Neural crest cell (in vitro differentiated cells): ENCODE data around the gene OR52J3. TPM values are rescaled to one million over a fixed set of nuclear protein-coding genes. Genes with fewer than 3 reads are reported as not detected.

Source experiments
- DNase-seq: peaks from one replicate; pipeline ENCODE4 v3.0.0; 2021; ENCODE audit warnings: low read depth, mixed read lengths, low spot score
- H3K27ac Mint-ChIP-seq: one replicate; pipeline ENCODE4 v1.8.0; 2021; ENCODE audit warnings: mild to moderate bottlenecking, mixed read lengths; ENCODE audit not compliant: unreplicated experiment
- H3K27me3 Mint-ChIP-seq: 2 replicates; pipeline ENCODE4 v1.8.0; 2021; ENCODE audit warnings: low read depth, mild to moderate bottlenecking, mixed read lengths
- H3K36me3 Mint-ChIP-seq: 2 replicates; pipeline ENCODE4 v1.8.0; 2021; ENCODE audit warnings: low read depth, mild to moderate bottlenecking, mixed read lengths
- H3K4me1 Mint-ChIP-seq: 2 replicates; pipeline ENCODE4 v1.8.0; 2021; ENCODE audit warnings: mixed read lengths
- H3K4me3 Mint-ChIP-seq: one replicate; pipeline ENCODE4 v1.8.0; 2021; ENCODE audit warnings: mild to moderate bottlenecking, mixed read lengths
- H3K9me3 Mint-ChIP-seq: 2 replicates; pipeline ENCODE4 v1.8.0; 2021; ENCODE audit warnings: mixed read lengths
- long read RNA-seq: library from polyadenylated mRNA; unstranded; transcript quantifications from one replicate; pipeline ENCODE4 v2.0.0, GENCODE V29; 2020
- total RNA-seq: library from RNA; stranded (reverse); gene quantifications from 2 replicates; pipeline ENCODE4 v1.2.1, GENCODE V29; 2021
- TF ChIP-seq, protein P1 (sequence below): fragments of 200-600 bp; sonication (generic); conservative IDR thresholded peaks from 2 replicates; pipeline ENCODE4 v1.5.0; 2021; ENCODE audit warnings: antibody characterized with exemption, mild to moderate bottlenecking

The OR52J3 gene
- not detected in 2 replicates for total RNA-seq
- long read RNA-seq: 0 reads

GRCh38 chr11:5046226-5046625, at the start of gene OR52J3:
Gene OR52J3 (plus strand): TSS chr11:5046526. CDS start chr11:5046526, 0 bp downstream.
- peaks cover 8% of the 10 kb centered on the region for H3K27me3 Mint-ChIP-seq
- H3K4me1 Mint-ChIP-seq: no peaks in the 10 kb centered on the region
- no peak within 1 kb of the TSS for H3K4me3 Mint-ChIP-seq
- no peaks in the 10 kb centered on the region for H3K9me3 Mint-ChIP-seq
- TF ChIP-seq, protein P1, sequence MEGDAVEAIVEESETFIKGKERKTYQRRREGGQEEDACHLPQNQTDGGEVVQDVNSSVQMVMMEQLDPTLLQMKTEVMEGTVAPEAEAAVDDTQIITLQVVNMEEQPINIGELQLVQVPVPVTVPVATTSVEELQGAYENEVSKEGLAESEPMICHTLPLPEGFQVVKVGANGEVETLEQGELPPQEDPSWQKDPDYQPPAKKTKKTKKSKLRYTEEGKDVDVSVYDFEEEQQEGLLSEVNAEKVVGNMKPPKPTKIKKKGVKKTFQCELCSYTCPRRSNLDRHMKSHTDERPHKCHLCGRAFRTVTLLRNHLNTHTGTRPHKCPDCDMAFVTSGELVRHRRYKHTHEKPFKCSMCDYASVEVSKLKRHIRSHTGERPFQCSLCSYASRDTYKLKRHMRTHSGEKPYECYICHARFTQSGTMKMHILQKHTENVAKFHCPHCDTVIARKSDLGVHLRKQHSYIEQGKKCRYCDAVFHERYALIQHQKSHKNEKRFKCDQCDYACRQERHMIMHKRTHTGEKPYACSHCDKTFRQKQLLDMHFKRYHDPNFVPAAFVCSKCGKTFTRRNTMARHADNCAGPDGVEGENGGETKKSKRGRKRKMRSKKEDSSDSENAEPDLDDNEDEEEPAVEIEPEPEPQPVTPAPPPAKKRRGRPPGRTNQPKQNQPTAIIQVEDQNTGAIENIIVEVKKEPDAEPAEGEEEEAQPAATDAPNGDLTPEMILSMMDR: no peak
- no peaks in the 10 kb centered on the region for H3K36me3 Mint-ChIP-seq
- DNase-seq: no peak
- H3K27ac Mint-ChIP-seq: no peak within 1 kb of the TSS

GRCh38 chr11:5004424-5005274, 41.7 kb upstream of the OR52J3 start:
- TF ChIP-seq, protein P1: peak; percentile 82
- Mint-ChIP-seq H3K27me3 (peaks cover 38% of the 10 kb centered on the region), H3K4me1 (no peaks in the 10 kb centered on the region), H3K4me3 (no peak overlapping the region), H3K27ac (no peak overlapping the region), H3K9me3 (no peaks in the 10 kb centered on the region), H3K36me3 (no peaks in the 10 kb centered on the region)
- DNase-seq: peak; percentile 53

DNA sequence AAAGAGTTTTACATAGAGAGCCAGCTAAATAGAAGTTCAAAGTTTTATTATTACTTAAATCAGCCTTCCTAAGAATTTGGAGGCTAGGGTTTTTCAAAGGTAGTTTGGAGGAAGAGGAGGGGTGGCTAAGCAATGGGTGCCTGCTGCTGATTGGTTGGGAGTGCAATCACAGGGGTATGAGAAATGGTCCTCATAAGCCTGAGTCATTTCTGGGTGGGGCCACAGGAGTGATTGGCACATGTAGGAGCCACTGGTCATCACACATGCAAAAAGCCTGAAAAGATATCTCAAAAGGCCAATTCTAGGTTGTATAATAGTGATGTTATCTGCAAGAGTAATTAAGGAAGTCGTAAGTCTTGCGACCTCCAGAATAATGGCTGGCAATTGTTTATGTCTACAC, 38.8 kb upstream of the OR52J3 start:
- Mint-ChIP-seq H3K27me3 (peaks cover 33% of the 10 kb centered on the region), H3K4me1 (no peaks in the 10 kb centered on the region), H3K4me3 (no peak overlapping the region), H3K9me3 (no peaks in the 10 kb centered on the region), H3K27ac (no peak overlapping the region), H3K36me3 (no peaks in the 10 kb centered on the region)
- TF ChIP-seq, protein P1: no peak
- DNase-seq: no peak

DNA sequence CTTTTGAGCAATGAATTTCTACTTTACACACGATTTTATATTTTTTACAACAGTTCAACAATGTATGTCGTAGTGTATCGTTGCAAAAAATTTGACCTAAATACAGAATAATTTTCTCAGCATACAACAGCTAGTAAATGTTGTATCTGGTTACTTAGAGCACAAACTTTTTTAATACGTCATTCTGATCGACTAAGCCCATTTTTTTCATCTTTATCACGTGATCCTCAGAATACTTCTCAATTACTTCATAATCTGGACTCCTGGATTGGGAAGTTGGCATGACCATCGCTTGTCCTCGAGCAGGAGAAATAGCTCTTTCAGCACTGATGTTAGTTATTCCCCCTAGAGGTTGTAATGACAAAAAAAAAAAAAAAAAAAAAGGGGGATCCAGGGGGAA, 35.1 kb upstream of the OR52J3 start:
- peaks cover 19% of the 10 kb centered on the region for H3K27me3 Mint-ChIP-seq
- no peak overlapping the region for H3K27ac Mint-ChIP-seq
- DNase-seq: no peak
- no peaks in the 10 kb centered on the region for H3K4me1 Mint-ChIP-seq
- TF ChIP-seq, protein P1: no peak
- H3K9me3 Mint-ChIP-seq: peaks cover 5% of the 10 kb centered on the region
- H3K4me3 Mint-ChIP-seq: no peak overlapping the region
- no peaks in the 10 kb centered on the region for H3K36me3 Mint-ChIP-seq

DNA sequence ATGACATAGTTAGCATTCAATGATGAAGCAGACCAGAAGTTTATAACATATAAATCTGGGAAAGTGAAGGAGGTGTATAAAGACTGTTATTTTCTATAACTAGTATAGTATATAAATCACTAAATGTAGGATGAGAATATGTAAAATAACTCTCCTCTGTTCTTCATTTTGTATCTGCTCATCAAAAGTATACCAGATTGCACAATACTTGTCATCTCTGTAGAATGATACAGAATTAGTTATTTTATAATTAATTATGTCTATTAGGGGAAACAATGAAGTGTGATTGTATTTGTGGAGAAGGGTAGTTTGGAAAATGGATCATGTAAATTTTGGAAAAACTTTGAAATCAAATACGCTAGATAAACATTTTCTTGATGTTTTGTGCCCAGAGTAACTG, 33.3 kb upstream of the OR52J3 start:
- Mint-ChIP-seq H3K9me3 (peaks cover 5% of the 10 kb centered on the region), H3K27me3 (peaks cover 22% of the 10 kb centered on the region), H3K27ac (no peak overlapping the region), H3K4me3 (no peak overlapping the region), H3K4me1 (no peaks in the 10 kb centered on the region), H3K36me3 (no peaks in the 10 kb centered on the region)
- TF ChIP-seq, protein P1: no peak
- DNase-seq: no peak
